Gastrocnemius medialis (tissue), 4 donors: ENCODE data around the gene MEGF6.

Source experiments
- POLR2A ChIP-seq, 2 donors: fragments of 450-650 bp; IDR thresholded peaks; one replicate each; pipeline ENCODE4 v1.6.1; 2017; ENCODE audit warnings: antibody characterized with exemption in 2 of 2, mild to moderate bottlenecking in 2 of 2, moderate library complexity in 2 of 2
- TF ChIP-seq, protein P1 (sequence below), 5 experiments: fragments of 450-650 bp in 3 of 5; fragments of 200-600 bp in 2 of 5; sonication (generic) in 2 of 5; IDR thresholded peaks in 4 of 5; conservative IDR thresholded peaks in 1 of 5; 1 replicate in 4 of 5; 2 replicates in 1 of 5; pipeline ENCODE4 v1.5.1; 2016 to 2019; ENCODE audit warnings: antibody characterized with exemption in 5 of 5, mild to moderate bottlenecking in 3 of 5, moderate library complexity in 3 of 5

DNA sequence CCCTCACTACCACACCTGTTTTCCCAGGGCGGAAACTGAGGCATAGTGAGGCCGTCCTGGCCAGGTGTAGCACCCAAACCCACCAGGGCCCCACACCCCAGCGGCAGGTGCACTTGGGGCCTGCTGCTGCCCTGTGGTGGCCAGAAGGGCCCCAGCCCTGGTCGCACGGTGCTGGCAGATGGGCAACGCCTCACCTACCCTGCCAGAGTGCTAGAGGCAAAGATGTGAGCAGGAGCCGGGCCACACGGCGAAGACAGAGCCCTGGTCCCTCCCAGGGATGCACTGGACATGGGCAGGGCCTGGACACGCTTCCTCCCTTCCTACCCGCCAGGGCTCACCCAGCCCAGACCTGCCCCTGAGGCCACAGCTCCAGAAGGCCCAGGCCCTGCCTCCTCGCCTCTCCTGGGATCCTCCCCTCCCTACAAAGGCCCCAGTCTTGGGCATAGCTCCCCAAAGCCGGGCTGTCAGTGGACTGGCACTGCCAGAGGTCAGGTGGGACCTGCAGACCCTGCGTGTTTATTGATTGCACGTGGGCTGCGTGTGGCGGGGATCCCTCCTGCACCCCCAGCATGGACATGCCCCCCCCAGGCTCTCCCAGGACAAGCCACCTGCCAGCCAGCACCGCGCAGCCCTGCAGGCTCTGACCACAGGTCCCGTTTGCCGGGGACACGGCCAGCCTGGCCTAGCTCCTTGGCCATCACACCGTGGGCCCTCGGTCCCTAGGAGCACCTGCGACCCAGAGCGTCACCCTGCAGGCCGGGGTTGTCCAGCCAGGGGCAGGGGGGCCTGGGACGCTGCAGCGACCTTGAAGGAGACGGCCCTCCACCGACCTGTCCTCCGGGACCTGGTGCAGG is 44.1 kb downstream of the MEGF6 start:
- TF ChIP-seq, protein P1, sequence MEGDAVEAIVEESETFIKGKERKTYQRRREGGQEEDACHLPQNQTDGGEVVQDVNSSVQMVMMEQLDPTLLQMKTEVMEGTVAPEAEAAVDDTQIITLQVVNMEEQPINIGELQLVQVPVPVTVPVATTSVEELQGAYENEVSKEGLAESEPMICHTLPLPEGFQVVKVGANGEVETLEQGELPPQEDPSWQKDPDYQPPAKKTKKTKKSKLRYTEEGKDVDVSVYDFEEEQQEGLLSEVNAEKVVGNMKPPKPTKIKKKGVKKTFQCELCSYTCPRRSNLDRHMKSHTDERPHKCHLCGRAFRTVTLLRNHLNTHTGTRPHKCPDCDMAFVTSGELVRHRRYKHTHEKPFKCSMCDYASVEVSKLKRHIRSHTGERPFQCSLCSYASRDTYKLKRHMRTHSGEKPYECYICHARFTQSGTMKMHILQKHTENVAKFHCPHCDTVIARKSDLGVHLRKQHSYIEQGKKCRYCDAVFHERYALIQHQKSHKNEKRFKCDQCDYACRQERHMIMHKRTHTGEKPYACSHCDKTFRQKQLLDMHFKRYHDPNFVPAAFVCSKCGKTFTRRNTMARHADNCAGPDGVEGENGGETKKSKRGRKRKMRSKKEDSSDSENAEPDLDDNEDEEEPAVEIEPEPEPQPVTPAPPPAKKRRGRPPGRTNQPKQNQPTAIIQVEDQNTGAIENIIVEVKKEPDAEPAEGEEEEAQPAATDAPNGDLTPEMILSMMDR (IDR thresholded peaks at IDR 0.05 in 4 of 5, conservative IDR thresholded peaks at IDR 0.05 in 1 of 5): no peak
- no peak for TF ChIP-seq POLR2A (IDR thresholded peaks at IDR 0.05)
